ENCODE measurements around the gene TMC5.

DNA sequence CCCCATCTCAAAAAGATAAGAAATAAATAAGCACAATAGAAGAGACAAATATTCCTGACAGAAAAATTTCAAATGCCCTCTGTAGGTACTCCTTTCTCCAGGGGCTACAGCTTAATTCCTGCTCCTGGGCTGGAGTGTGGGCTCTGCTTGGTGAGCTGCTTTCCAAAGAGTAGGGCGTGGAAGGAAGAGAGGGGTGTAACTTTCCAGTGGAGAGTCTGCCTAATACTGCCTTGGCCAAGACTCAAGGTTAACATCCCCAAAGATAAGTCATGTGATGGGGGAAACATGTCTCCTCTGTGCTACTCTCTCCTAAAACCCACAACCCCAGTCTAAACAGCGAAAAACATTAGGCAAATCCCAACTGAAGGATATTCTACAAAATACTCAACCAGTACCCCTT, 42.7 kb downstream of the TMC5 start:
- TF ChIP-seq, protein P1, sequence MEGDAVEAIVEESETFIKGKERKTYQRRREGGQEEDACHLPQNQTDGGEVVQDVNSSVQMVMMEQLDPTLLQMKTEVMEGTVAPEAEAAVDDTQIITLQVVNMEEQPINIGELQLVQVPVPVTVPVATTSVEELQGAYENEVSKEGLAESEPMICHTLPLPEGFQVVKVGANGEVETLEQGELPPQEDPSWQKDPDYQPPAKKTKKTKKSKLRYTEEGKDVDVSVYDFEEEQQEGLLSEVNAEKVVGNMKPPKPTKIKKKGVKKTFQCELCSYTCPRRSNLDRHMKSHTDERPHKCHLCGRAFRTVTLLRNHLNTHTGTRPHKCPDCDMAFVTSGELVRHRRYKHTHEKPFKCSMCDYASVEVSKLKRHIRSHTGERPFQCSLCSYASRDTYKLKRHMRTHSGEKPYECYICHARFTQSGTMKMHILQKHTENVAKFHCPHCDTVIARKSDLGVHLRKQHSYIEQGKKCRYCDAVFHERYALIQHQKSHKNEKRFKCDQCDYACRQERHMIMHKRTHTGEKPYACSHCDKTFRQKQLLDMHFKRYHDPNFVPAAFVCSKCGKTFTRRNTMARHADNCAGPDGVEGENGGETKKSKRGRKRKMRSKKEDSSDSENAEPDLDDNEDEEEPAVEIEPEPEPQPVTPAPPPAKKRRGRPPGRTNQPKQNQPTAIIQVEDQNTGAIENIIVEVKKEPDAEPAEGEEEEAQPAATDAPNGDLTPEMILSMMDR (IDR thresholded peaks at IDR 0.05; ENCODE audit: low read depth, low read length, poor library complexity, severe bottlenecking) = no peak
- no peak for TF ChIP-seq EZH2phosphoT487 (IDR thresholded peaks at IDR 0.05; ENCODE audit: borderline replicate concordance, low read length)

Measured in DOHH2 (cell line).